Activated CD8-positive, alpha-beta memory T cell treated with anti-CD3 and anti-CD28 coated beads for 48 hours (primary cell): ENCODE measurements around the gene CYP26B1.
"Not testable (repeated sequence)": the region's sequence is repeated elsewhere in the genome, so short reads cannot be mapped to it uniquely, and the experiment has no call there.

Source experiments
- DNase-seq, 3 experiments: peaks; one replicate each; pipeline ENCODE4 v3.0.0-alpha.2; 2020; ENCODE audit warnings: low read depth in 2 of 3, low spot score in 2 of 3

CYP26B1 gene

DNA sequence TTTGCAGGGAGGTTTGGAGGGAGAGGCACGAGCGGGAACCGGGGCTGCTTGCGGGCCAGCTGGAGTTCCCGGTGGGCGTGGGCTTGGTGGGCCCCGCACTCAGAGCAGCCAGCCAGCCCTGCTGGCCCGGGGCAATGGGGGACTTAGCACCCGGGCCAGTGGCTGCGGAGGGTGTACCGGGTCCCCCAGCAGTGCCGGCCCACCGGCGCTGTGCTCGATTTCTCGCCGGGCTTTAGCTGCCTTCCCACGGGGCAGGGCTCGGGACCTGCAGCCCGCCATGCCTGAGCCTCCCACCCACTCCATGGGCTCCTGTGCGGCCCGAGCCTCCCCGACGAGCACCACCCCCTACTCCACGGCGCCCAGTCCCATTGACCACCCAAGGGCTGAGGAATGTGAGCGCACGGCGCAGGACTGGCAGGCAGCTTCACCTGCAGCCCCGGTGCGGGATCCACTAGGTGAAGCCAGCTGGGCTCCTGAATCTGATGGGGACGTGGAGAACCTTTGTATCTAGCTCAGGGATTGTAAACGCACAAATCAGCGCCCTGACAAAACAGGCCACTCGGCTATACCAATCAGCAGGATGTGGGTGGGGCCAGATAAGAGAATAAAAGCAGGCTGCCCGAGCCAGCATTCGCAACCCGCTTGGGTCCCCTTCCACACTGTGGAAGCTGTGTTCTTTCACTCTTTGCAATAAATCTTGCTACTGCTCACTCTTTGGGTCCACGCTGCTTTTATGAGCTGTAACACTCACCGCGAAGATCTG is 60.6 kb downstream of the CYP26B1 start:
- DNase-seq: not testable (repeated sequence)

DNA sequence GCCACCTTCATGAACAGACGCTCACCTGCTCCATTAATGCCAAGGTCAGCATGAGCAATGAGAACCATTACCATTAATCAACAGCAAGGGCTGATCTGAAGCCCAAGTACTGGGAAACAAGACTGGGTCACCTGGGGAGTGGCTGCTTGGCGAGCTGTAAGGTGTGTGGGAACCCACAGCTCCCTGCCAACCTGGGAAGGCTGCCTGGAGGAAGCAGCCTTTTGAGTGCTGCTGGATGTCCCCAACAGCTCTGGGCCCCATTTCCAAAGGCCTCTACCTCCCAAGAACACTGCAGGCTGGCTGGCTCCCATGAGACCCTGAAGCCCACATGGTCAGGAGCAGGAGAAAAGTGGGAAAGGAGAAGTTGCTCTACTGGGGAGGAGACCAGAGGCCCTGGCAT is 62.1 kb downstream of the CYP26B1 start:
- no peak for DNase-seq

GRCh38 chr2:72085036-72085435 is 62.6 kb downstream of the CYP26B1 start:
- DNase-seq: no peak

DNA sequence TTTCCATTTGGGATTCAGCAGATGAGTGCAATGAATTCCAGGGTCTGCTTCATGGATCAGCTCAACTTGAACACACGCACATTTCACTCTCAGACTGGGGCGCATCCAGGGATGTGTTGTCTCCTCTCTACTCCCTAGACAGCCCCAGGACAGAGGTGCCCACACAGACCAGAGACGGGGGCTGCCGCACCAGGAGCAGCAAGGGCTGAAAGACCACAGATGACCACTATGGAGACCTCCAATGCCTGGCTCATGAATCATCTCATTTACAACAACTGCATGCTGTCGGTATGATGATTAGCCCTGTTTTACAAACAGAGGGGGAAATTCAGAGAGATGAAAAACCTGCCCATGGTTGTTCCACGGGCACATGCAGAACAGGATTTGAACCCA is 63.1 kb downstream of the CYP26B1 start:
- no peak for DNase-seq

- no peak for DNase-seq
Observed at GRCh38 chr2:72083751-72084583, 63.7 kb downstream of the CYP26B1 start.

GRCh38 chr2:72082887-72083286 is 64.8 kb downstream of the CYP26B1 start:
- no peak for DNase-seq

GRCh38 chr2:72082021-72082601 is 65.6 kb downstream of the CYP26B1 start:
- no peak for DNase-seq

DNA sequence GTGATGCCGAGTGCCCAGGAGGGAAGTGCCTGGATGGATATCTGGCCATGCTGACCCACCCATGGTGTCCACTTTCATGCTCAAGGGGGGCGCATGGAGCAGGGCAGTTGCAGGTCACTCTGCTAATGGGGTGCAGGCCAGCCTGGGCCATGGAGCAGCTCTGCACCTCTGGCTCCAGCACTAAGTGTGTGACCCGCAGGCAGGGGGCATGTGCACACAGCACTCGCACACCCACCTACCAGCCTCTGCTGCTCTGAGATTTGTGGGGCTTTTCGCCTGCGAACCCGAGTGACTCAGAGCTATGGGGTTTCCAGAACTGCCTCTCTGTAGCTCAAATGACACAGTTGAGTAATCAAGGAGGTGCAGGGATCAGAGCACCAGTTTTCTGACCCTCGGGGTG is 66.2 kb downstream of the CYP26B1 start:
- no peak for DNase-seq

- no peak for DNase-seq
Observed at GRCh38 chr2:72080286-72081145, 67.1 kb downstream of the CYP26B1 start.
